K562 (cell line): Measurements from ENCODE around the gene DTD1. TPM values are rescaled to one million over a fixed set of nuclear protein-coding genes. Genes with fewer than 3 reads are reported as not detected.

Experiments
- CBFA2T2 ChIP-seq: fragments of 450-650 bp; conservative IDR thresholded peaks from 2 replicates; pipeline ENCODE4 v1.6.1; 2017; ENCODE audit warnings: mild to moderate bottlenecking
- CEBPZ ChIP-seq: fragments of 150-350 bp; IDR thresholded peaks from 2 replicates; pipeline ENCODE4 v1.6.1; 2014; ENCODE audit warnings: low read depth, mild to moderate bottlenecking, low read length, borderline replicate concordance
- DEAF1 ChIP-seq: fragments of 450-650 bp; formaldehyde crosslinking; IDR thresholded peaks from 2 replicates; pipeline ENCODE4 v1.4.0; 2020; ENCODE audit warnings: mild to moderate bottlenecking, moderate library complexity
- E2F3 ChIP-seq: fragments of 250-450 bp; sonication (Bioruptor Pico); IDR thresholded peaks from 2 replicates; pipeline ENCODE4 v1.4.0; 2020; ENCODE audit warnings: mild to moderate bottlenecking
- KDM2B ChIP-seq: fragments of 250-450 bp; sonication (Bioruptor Pico); IDR thresholded peaks from 2 replicates; pipeline ENCODE4 v1.8.0; 2021; ENCODE audit warnings: mild to moderate bottlenecking, moderate library complexity
- MTA2 ChIP-seq: fragments of 450-650 bp; IDR thresholded peaks from 2 replicates; pipeline ENCODE4 v1.6.1; 2016; ENCODE audit warnings: low read depth
- RNF219 ChIP-seq: fragments of 250-450 bp; sonication (Bioruptor Pico); IDR thresholded peaks from 2 replicates; pipeline ENCODE4 v1.5.0; 2022; ENCODE audit warnings: mild to moderate bottlenecking
- SNIP1 ChIP-seq: fragments of 450-650 bp; IDR thresholded peaks from 2 replicates; pipeline ENCODE4 v1.7.1; 2017; ENCODE audit warnings: low read depth, mild to moderate bottlenecking
- SRF ChIP-seq, 2 experiments: fragments of 250-450, 450-650 bp in 1 of 2; sonication (Bioruptor Pico) in 1 of 2; sonication (generic) in 1 of 2; formaldehyde crosslinking; IDR thresholded peaks; 2 replicates each; pipeline versions ENCODE4 v1.5.0 to v1.5.1; 2020 to 2022; ENCODE audit warnings: mild to moderate bottlenecking in 1 of 2, missing genetic modification reagents in 1 of 2
- polyA plus RNA-seq, 8 experiments: library from polyadenylated mRNA; depleted of rRNA in 4 of 8; stranded (reverse) in 5 of 8; unstranded in 3 of 8; fragments of >200 nt; fragmentation: Nextera tagmentation in 2 of 8; fragmentation: Illumina TruSeq in 1 of 8; extraction: Ambion mirVana in 2 of 8; extraction: Trizol in 1 of 8; gene quantifications; 2 replicates each; pipeline versions ENCODE4 v1.2.1 to v1.2.3, GENCODE V29; 2011 to 2014; ENCODE audit warnings: inconsistent platforms in 1 of 8, missing spikeins in 1 of 8
- total RNA-seq, 7 experiments: library from RNA; depleted of rRNA in 6 of 7; stranded (reverse); fragments of >200 nt in 6 of 7; fragmentation: Illumina TruSeq in 2 of 7; extraction: Trizol in 2 of 7; gene quantifications; 2 replicates each; pipeline versions ENCODE4 v1.2.1 to v1.2.3, GENCODE V29; 2011 to 2021; ENCODE audit warnings: low replicate concordance in 1 of 7

Gene DTD1
- total and polyA plus RNA-seq, 9 of the 15 experiments (the other 6 are each of a cell fraction or from before 2014, with no cell fraction given): 5.7 to 28.6 (median 26.8) TPM

- TF ChIP-seq DEAF1: no peak
- TF ChIP-seq CEBPZ: no peak
- TF ChIP-seq SRF (CRISPR knock-in tag; IDR thresholded peaks at IDR 0.05): no peak
- TF ChIP-seq CBFA2T2: no peak
- no peak for TF ChIP-seq KDM2B
- no peak for TF ChIP-seq E2F3 (CRISPR knock-in tag)
- no peak for TF ChIP-seq MTA2
- TF ChIP-seq SNIP1: no peak
- TF ChIP-seq RNF219: no peak
These were observed 159.2 kb downstream of the DTD1 start (continued) for GRCh38 chr20:18747090-18747489.
